K562 treated with DMSO at 1 percent for 12 hours (cell line): ENCODE data around the gene KRTAP5-11. TPM values are rescaled to one million over a fixed set of nuclear protein-coding genes. Genes with fewer than 3 reads are reported as not detected.

Experiments used
- total RNA-seq: library from RNA; unstranded; fragments of 300-600 nt; gene quantifications from 2 replicates; pipeline ENCODE4 v1.2.3, GENCODE V29; 2022; ENCODE audit not compliant: insufficient read depth

The KRTAP5-11 gene
- not detected in 2 replicates for total RNA-seq

GRCh38 chr11:71582309-71582895, at the start of gene KRTAP5-11:
Gene KRTAP5-11, minus strand, starts transcription at chr11:71582875. Its CDS starts 38 bp downstream, at chr11:71582837.

GRCh38 chr11:71565263-71565662, 17.4 kb downstream of the KRTAP5-11 start, which contains the start of gene KRTAP5-10:
Gene KRTAP5-10, plus strand, starts transcription at chr11:71565563. Its CDS starts 25 bp downstream, at chr11:71565588.

GRCh38 chr11:71548120-71548519, 34.6 kb downstream of the KRTAP5-11 start, which contains the start of gene KRTAP5-9:
Gene KRTAP5-9, plus strand, starts transcription at chr11:71548420. Its CDS starts 238 bp downstream, at chr11:71548658.

GRCh38 chr11:71537977-71538665, 44.6 kb downstream of the KRTAP5-11 start, which contains the start of gene KRTAP5-8:
Gene KRTAP5-8, plus strand, starts transcription at chr11:71538025. Its CDS starts 31 bp downstream, at chr11:71538056.

Other genes starting within 250 kb of the KRTAP5-11 start
- gene DHCR7, start 134.5 kb downstream of the KRTAP5-11 start, total RNA-seq: 37.4 and 59.9 TPM in 2 replicates
- 39.4 and 70.2 TPM in 2 replicates for gene NADSYN1, start 129.7 kb downstream of the KRTAP5-11 start, total RNA-seq
- gene KRTAP5-7, start 55.6 kb downstream of the KRTAP5-11 start, total RNA-seq: not detected in 2 replicates
- gene KRTAP5-8, start 44.9 kb downstream of the KRTAP5-11 start, total RNA-seq: not detected in 2 replicates
- gene KRTAP5-9, start 34.5 kb downstream of the KRTAP5-11 start, total RNA-seq: not detected in 2 replicates
- not detected in 2 replicates for gene KRTAP5-10, start 17.3 kb downstream of the KRTAP5-11 start, total RNA-seq